HL-60 (cell line): ENCODE measurements around the gene RASA1.

Source experiments
- DNase-seq, 2 experiments: peaks; one replicate each; pipeline ENCODE4 v3.0.0-alpha.2; 2010 to 2020; ENCODE audit warnings: low read depth in 1 of 2, low spot score in 1 of 2
- H3K27ac ChIP-seq: fragments of 250-450 bp; sonication (Bioruptor Pico); replicated peaks from 2 replicates; pipeline ENCODE4 v1.5.1; 2020; ENCODE audit warnings: mild to moderate bottlenecking, moderate library complexity
- H3K27me3 ChIP-seq: fragments of 250-450 bp; sonication (Bioruptor Pico); 2 replicates; pipeline ENCODE4 v1.5.1; 2021; ENCODE audit warnings: mild to moderate bottlenecking, moderate library complexity; ENCODE audit not compliant: insufficient read depth, poor library complexity, severe bottlenecking
- H3K4me3 ChIP-seq: replicated peaks from 2 replicates; pipeline ENCODE4 v1.5.1; 2011; ENCODE audit warnings: mild to moderate bottlenecking, control low read depth, low read length; ENCODE audit not compliant: insufficient read depth
- CTCF ChIP-seq: IDR thresholded peaks from one replicate; pipeline ENCODE4 v1.5.1; 2011; ENCODE audit warnings: low read length, control low read depth, inconsistent platforms; ENCODE audit not compliant: insufficient read depth
- GABPA ChIP-seq: IDR thresholded peaks from 2 replicates; pipeline ENCODE4 v1.6.1; 2012; ENCODE audit warnings: low read depth
- POLR2AphosphoS5 ChIP-seq: IDR thresholded peaks from 2 replicates; pipeline ENCODE4 v1.6.1; 2012; ENCODE audit warnings: low read depth
- SPI1 ChIP-seq: IDR thresholded peaks from 2 replicates; pipeline ENCODE4 v1.6.1; 2012; ENCODE audit warnings: low read depth, mild to moderate bottlenecking, borderline replicate concordance
- TF ChIP-seq, protein P1 (sequence below): IDR thresholded peaks from 2 replicates; pipeline ENCODE4 v1.6.1; 2012; ENCODE audit warnings: low read depth; ENCODE audit not compliant: insufficient replicate concordance

The RASA1 gene

GRCh38 chr5:87233143-87233542 lies 34.5 kb upstream of the RASA1 start:
- Histone ChIP-seq H3K27me3 (no peaks in the 10 kb centered on the region), H3K4me3 (no peak overlapping the region), H3K27ac (no peak overlapping the region)
- TF ChIP-seq SPI1 (no peak), POLR2AphosphoS5 (no peak), CTCF (no peak), GABPA (no peak)
- TF ChIP-seq, protein P1, sequence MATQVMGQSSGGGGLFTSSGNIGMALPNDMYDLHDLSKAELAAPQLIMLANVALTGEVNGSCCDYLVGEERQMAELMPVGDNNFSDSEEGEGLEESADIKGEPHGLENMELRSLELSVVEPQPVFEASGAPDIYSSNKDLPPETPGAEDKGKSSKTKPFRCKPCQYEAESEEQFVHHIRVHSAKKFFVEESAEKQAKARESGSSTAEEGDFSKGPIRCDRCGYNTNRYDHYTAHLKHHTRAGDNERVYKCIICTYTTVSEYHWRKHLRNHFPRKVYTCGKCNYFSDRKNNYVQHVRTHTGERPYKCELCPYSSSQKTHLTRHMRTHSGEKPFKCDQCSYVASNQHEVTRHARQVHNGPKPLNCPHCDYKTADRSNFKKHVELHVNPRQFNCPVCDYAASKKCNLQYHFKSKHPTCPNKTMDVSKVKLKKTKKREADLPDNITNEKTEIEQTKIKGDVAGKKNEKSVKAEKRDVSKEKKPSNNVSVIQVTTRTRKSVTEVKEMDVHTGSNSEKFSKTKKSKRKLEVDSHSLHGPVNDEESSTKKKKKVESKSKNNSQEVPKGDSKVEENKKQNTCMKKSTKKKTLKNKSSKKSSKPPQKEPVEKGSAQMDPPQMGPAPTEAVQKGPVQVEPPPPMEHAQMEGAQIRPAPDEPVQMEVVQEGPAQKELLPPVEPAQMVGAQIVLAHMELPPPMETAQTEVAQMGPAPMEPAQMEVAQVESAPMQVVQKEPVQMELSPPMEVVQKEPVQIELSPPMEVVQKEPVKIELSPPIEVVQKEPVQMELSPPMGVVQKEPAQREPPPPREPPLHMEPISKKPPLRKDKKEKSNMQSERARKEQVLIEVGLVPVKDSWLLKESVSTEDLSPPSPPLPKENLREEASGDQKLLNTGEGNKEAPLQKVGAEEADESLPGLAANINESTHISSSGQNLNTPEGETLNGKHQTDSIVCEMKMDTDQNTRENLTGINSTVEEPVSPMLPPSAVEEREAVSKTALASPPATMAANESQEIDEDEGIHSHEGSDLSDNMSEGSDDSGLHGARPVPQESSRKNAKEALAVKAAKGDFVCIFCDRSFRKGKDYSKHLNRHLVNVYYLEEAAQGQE, result no peak
- DNase-seq, result peak in 1 of 2 experiments; percentile 1

DNA sequence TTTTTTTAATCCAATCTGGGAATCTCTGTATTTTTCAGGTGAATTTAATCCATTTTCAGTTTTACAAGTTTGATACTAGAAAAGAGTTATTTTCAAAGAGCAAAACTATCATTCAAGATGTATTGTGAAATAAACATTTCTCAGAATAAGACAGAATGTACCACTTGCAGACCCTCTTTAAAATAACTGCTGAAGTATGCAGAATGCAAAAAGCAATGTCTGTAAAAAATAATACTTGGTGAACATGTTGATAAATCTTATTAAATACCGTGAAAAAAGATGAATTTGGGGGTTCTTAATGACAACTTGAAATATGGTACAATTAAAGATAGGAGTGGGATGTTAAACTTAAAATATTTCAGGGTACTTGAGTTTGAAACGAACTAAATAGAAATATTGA lies 26.1 kb upstream of the RASA1 start:
- H3K27ac ChIP-seq, result no peak overlapping the region
- TF ChIP-seq, protein P1, result no peak
- TF ChIP-seq SPI1 (no peak), GABPA (no peak), CTCF (no peak), POLR2AphosphoS5 (no peak)
- no peak for DNase-seq
- H3K4me3 ChIP-seq, result no peak overlapping the region
- no peaks in the 10 kb centered on the region for H3K27me3 ChIP-seq

- no peak overlapping the region for H3K4me3 ChIP-seq
- H3K27ac ChIP-seq, result peak overlapping the region; percentile 82
- no peak for DNase-seq
- H3K27me3 ChIP-seq, result no peaks in the 10 kb centered on the region
- TF ChIP-seq POLR2AphosphoS5 (no peak), GABPA (no peak), CTCF (no peak), SPI1 (no peak)
- TF ChIP-seq, protein P1, result no peak
These were observed 25.4 kb upstream of the RASA1 start for GRCh38 chr5:87242242-87242641.
